ENCODE results near the gene PSME1. TPM values are rescaled to one million over a fixed set of nuclear protein-coding genes. Genes with fewer than 3 reads are reported as not detected.
A peak's percentile ranks its signal among the peaks of the same experiment; 100 is the strongest.

The PSME1 gene
- total and polyA plus RNA-seq, 2 of the 13 experiments (the other 11 are each of a cell fraction or from before 2014, with no cell fraction given) = 159 to 608 TPM

GRCh38 chr14:24159777-24160498, 23.9 kb downstream of the PSME1 start (continued):
- TF ChIP-seq ZNF776 (CRISPR knock-in tag; IDR thresholded peaks at IDR 0.05) = 0 out of 2 replicates have a peak, but pooled peaks have one; percentile 31
- TF ChIP-seq POLR2AphosphoS5 (IDR thresholded peaks at IDR 0.05; ENCODE audit: low read depth, low read length) = 0 out of 2 replicates have a peak, but pooled peaks have one; percentile 19
- TF ChIP-seq THAP9 (CRISPR knock-in tag; IDR thresholded peaks at IDR 0.05; ENCODE audit: borderline replicate concordance) = no peak
- peak; percentile 43; the same call in 1 of the 2 replicates for TF ChIP-seq KMT2A (CRISPR knock-in tag; IDR thresholded peaks at IDR 0.05)
- TF ChIP-seq ARID4A (CRISPR knock-in tag; IDR thresholded peaks at IDR 0.05; ENCODE audit: borderline replicate concordance) = 0 out of 2 replicates have a peak, but pooled peaks have one; percentile 21
- TF ChIP-seq ISL2 (CRISPR knock-in tag; IDR thresholded peaks at IDR 0.05) = no peak
- peak; percentile 54 for TF ChIP-seq RBM22 (optimal IDR thresholded peaks at IDR 0.05; ENCODE audit: low read length)
- TF ChIP-seq SKIL (CRISPR knock-in tag; IDR thresholded peaks at IDR 0.05; ENCODE audit: borderline replicate concordance) = no peak
- 0 out of 2 replicates have a peak, but pooled peaks have one; percentile 45 for TF ChIP-seq NRL (CRISPR knock-in tag; IDR thresholded peaks at IDR 0.05; ENCODE audit: borderline replicate concordance)
- peak; percentile 60; the same call in 1 of the 2 replicates for TF ChIP-seq MTA1 (CRISPR knock-in tag; IDR thresholded peaks at IDR 0.05; ENCODE audit: borderline replicate concordance)
- TF ChIP-seq ZFYVE20 (CRISPR knock-in tag; IDR thresholded peaks at IDR 0.05; ENCODE audit: borderline replicate concordance, low read depth) = no peak
- 0 out of 2 replicates have a peak, but pooled peaks have one; percentile 82 for TF ChIP-seq FOXO4 (CRISPR knock-in tag; conservative IDR thresholded peaks at IDR 0.05)
- no peak for TF ChIP-seq MTF2 (CRISPR knock-in tag; IDR thresholded peaks at IDR 0.05; ENCODE audit: borderline replicate concordance)
- 0 out of 2 replicates have a peak, but pooled peaks have one; percentile 28 for TF ChIP-seq ZNF431 (CRISPR knock-in tag; IDR thresholded peaks at IDR 0.05; ENCODE audit: borderline replicate concordance, low read depth)
- TF ChIP-seq ZEB1 (IDR thresholded peaks at IDR 0.05; ENCODE audit: insufficient replicate concordance, low read depth) = peak; percentile 3
- TF ChIP-seq ZNF839 (CRISPR knock-in tag; IDR thresholded peaks at IDR 0.05; ENCODE audit: borderline replicate concordance) = 0 out of 2 replicates have a peak, but pooled peaks have one; percentile 20

All from HepG2 (cell line).